Right lobe of liver (tissue), 4 donors: ENCODE data around the gene TBKBP1.

ENCODE experiments used
- POLR2A ChIP-seq: fragments of 450-650 bp; IDR thresholded peaks from one replicate; pipeline ENCODE4 v1.6.1; 2017; ENCODE audit warnings: antibody characterized with exemption, mild to moderate bottlenecking
- TF ChIP-seq, protein P1 (sequence below), 4 donors: fragments of 200-600 bp in 3 of 4; fragments of 450-650 bp in 1 of 4; IDR thresholded peaks; one replicate each; pipeline versions ENCODE4 v1.5.1 to v1.8.0; 2016 to 2022; ENCODE audit warnings: antibody characterized with exemption in 4 of 4, mild to moderate bottlenecking in 2 of 4
- donor health status: DM: no; HTN: no; CAD: no.
- donor health status: DM: no; HTN: no; CAD: no.
- donor health status: DM: no; HTN: yes; CAD: no.

DNA sequence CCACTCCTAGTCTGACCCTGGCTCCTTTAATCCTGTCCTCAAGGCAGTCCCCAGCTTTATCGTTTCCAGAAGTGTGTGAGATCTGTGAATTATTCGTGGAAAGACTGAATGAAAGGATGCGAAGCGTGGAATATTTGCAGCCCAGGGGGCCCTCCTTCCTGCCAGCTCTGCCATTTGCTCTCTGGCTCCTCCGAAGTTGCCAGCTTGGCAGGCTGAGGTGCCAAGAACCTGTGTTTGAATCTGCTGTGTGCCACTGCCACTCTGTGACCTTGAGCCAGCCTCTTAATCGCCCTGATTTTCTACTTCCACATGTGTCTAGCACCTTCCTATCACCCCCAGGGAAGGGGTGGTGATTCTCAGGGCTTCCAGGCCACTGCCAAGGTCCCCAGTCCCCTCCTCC, 10.8 kb downstream of the TBKBP1 start:
- TF ChIP-seq, protein P1, sequence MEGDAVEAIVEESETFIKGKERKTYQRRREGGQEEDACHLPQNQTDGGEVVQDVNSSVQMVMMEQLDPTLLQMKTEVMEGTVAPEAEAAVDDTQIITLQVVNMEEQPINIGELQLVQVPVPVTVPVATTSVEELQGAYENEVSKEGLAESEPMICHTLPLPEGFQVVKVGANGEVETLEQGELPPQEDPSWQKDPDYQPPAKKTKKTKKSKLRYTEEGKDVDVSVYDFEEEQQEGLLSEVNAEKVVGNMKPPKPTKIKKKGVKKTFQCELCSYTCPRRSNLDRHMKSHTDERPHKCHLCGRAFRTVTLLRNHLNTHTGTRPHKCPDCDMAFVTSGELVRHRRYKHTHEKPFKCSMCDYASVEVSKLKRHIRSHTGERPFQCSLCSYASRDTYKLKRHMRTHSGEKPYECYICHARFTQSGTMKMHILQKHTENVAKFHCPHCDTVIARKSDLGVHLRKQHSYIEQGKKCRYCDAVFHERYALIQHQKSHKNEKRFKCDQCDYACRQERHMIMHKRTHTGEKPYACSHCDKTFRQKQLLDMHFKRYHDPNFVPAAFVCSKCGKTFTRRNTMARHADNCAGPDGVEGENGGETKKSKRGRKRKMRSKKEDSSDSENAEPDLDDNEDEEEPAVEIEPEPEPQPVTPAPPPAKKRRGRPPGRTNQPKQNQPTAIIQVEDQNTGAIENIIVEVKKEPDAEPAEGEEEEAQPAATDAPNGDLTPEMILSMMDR (IDR thresholded peaks at IDR 0.05): no peak
- no peak for TF ChIP-seq POLR2A
